CD4-positive, CD25-positive, alpha-beta regulatory T cell (primary cell): Measurements from ENCODE around the gene CHID1. TPM values are rescaled to one million over a fixed set of nuclear protein-coding genes. Genes with fewer than 3 reads are reported as not detected.

Experiments used
- ATAC-seq, 2 donors: fragments of 150-1000 bp; cut with Tn5 transposase; one replicate each; pipeline ENCODE4 v1.10.0; 2021; ENCODE audit warnings: low read depth in 2 of 2, moderate number of reproducible peaks in 2 of 2, moderate library complexity in 1 of 2
- DNase-seq, 3 donors: peaks; one replicate each; pipeline versions ENCODE4 v3.0.0 to v3.0.0-alpha.2; 2012 to 2022; ENCODE audit warnings: mixed read lengths in 1 of 3
- H3K27ac ChIP-seq: one replicate; pipeline ENCODE4 v1.7.0; 2013; ENCODE audit warnings: mild to moderate bottlenecking, low read length; ENCODE audit not compliant: insufficient read depth, poor library complexity, severe bottlenecking
- H3K27me3 ChIP-seq: one replicate; pipeline ENCODE4 v1.7.0; 2013; ENCODE audit warnings: low read length; ENCODE audit not compliant: control insufficient read depth, insufficient read depth
- H3K36me3 ChIP-seq: one replicate; pipeline ENCODE4 v1.7.0; 2013; ENCODE audit warnings: mild to moderate bottlenecking, low read length, moderate library complexity; ENCODE audit not compliant: control insufficient read depth, insufficient read depth
- H3K4me1 ChIP-seq: 2 replicates; pipeline ENCODE4 v1.7.0; 2013; ENCODE audit warnings: mild to moderate bottlenecking, low read length; ENCODE audit not compliant: insufficient read depth, control insufficient read depth, poor library complexity, severe bottlenecking
- H3K4me3 ChIP-seq: one replicate; pipeline ENCODE4 v1.7.0; 2013; ENCODE audit warnings: low read depth, mild to moderate bottlenecking, low read length, moderate library complexity
- H3K9me3 ChIP-seq, 2 experiments: 1 replicate in 1 of 2; 2 replicates in 1 of 2; pipeline ENCODE4 v1.7.0; 2013; ENCODE audit warnings: low read length in 2 of 2, mild to moderate bottlenecking in 1 of 2, moderate library complexity in 1 of 2; ENCODE audit not compliant: control insufficient read depth in 2 of 2
- H3K27ac Mint-ChIP-seq, 3 donors: one replicate each; pipeline ENCODE4 v1.8.0; 2020 to 2022; ENCODE audit warnings: mild to moderate bottlenecking in 3 of 3, mixed read lengths in 3 of 3, moderate library complexity in 2 of 3
- H3K27me3 Mint-ChIP-seq: one replicate; pipeline ENCODE4 v1.8.0; 2022; ENCODE audit warnings: mild to moderate bottlenecking, mixed read lengths
- H3K36me3 Mint-ChIP-seq: one replicate; pipeline ENCODE4 v1.8.0; 2020; ENCODE audit warnings: mixed read lengths
- H3K4me1 Mint-ChIP-seq, 4 donors: one replicate each; pipeline ENCODE4 v1.8.0; 2020 to 2022; ENCODE audit warnings: mixed read lengths in 4 of 4, mild to moderate bottlenecking in 1 of 4
- H3K4me3 Mint-ChIP-seq, 4 donors: one replicate each; pipeline ENCODE4 v1.8.0; 2020 to 2022; ENCODE audit warnings: mild to moderate bottlenecking in 4 of 4, mixed read lengths in 4 of 4, moderate library complexity in 3 of 4
- H3K9me3 Mint-ChIP-seq, 7 donors: one replicate each; pipeline ENCODE4 v1.8.0; 2020 to 2022; ENCODE audit warnings: mixed read lengths in 7 of 7, mild to moderate bottlenecking in 3 of 7, moderate library complexity in 2 of 7
- polyA plus RNA-seq, 4 donors: library from polyadenylated mRNA; unstranded; fragments of 300-500 nt; fragmentation: Illumina TruSeq; gene quantifications; one replicate each; pipeline ENCODE4 v1.2.3, GENCODE V29; 2021
- total RNA-seq: library from RNA; stranded (reverse); gene quantifications from one replicate; pipeline ENCODE4 v1.2.3, GENCODE V29; 2022

CHID1 gene
- total and polyA plus RNA-seq, 5 donors from 2014 or later = 28.7 to 50.6 (median 46.5) TPM

- Histone ChIP-seq H3K4me1 (peaks cover 27% of the 10 kb centered on the region), H3K4me3 (no peak overlapping the region), H3K27ac (no peak overlapping the region), H3K36me3 (no peaks in the 10 kb centered on the region), H3K27me3 (no peaks in the 10 kb centered on the region), H3K9me3 (no peaks in the 10 kb centered on the region)
- H3K4me1 Mint-ChIP-seq = peaks cover 0 to 19% (median 3%) of the 10 kb centered on the region in 4 donors
- H3K27me3 Mint-ChIP-seq = peaks cover 30% of the 10 kb centered on the region
- H3K27ac Mint-ChIP-seq = no peak overlapping the region
- peak; percentile 49 to 66 (median 50) for DNase-seq
- H3K4me3 Mint-ChIP-seq = peak overlapping the region in 3 of 4 donors; percentile 43 to 69 (median 61)
- no peaks in the 10 kb centered on the region for H3K36me3 Mint-ChIP-seq
- H3K9me3 Mint-ChIP-seq = no peaks in the 10 kb centered on the region
- ATAC-seq = peak; percentile 67 to 70
Observed at GRCh38 chr11:848380-848931, 62.2 kb downstream of the CHID1 start.

- Histone ChIP-seq H3K4me3 (no peak overlapping the region), H3K36me3 (no peaks in the 10 kb centered on the region), H3K27me3 (no peaks in the 10 kb centered on the region), H3K9me3 (no peaks in the 10 kb centered on the region), H3K27ac (no peak overlapping the region), H3K4me1 (peaks cover 32% of the 10 kb centered on the region)
- no peak for DNase-seq
- no peak for ATAC-seq
- Mint-ChIP-seq H3K4me3 (no peak overlapping the region), H3K27ac (no peak overlapping the region), H3K9me3 (no peaks in the 10 kb centered on the region), H3K27me3 (peaks cover 33% of the 10 kb centered on the region), H3K36me3 (no peaks in the 10 kb centered on the region), H3K4me1 (peaks cover 0 to 21% (median 3%) of the 10 kb centered on the region in 4 donors)
Observed at GRCh38 chr11:847876-848275, 62.7 kb downstream of the CHID1 start.

GRCh38 chr11:846496-847098 lies 64.0 kb downstream of the CHID1 start:
- H3K4me3 Mint-ChIP-seq = peak overlapping the region in 2 of 4 donors; percentile 22 to 39
- no peak for ATAC-seq
- no peaks in the 10 kb centered on the region for H3K27me3 ChIP-seq
- peaks cover 39% of the 10 kb centered on the region for H3K4me1 ChIP-seq
- no peak overlapping the region for H3K4me3 ChIP-seq
- DNase-seq = no peak
- no peaks in the 10 kb centered on the region for H3K9me3 ChIP-seq
- H3K36me3 ChIP-seq = no peaks in the 10 kb centered on the region
- no peaks in the 10 kb centered on the region for H3K36me3 Mint-ChIP-seq
- no peaks in the 10 kb centered on the region for H3K9me3 Mint-ChIP-seq
- no peak overlapping the region for H3K27ac ChIP-seq
- H3K27me3 Mint-ChIP-seq = peaks cover 29% of the 10 kb centered on the region
- H3K4me1 Mint-ChIP-seq = peaks cover 0 to 19% (median 3%) of the 10 kb centered on the region in 4 donors
- H3K27ac Mint-ChIP-seq = no peak overlapping the region

GRCh38 chr11:845872-846495 lies 64.6 kb downstream of the CHID1 start:
- DNase-seq (no peak), ATAC-seq (no peak)
- Histone ChIP-seq H3K4me3 (no peak overlapping the region), H3K27me3 (no peaks in the 10 kb centered on the region), H3K4me1 (peaks cover 45% of the 10 kb centered on the region), H3K27ac (no peak overlapping the region), H3K9me3 (no peaks in the 10 kb centered on the region), H3K36me3 (no peaks in the 10 kb centered on the region)
- Mint-ChIP-seq H3K9me3 (no peaks in the 10 kb centered on the region), H3K36me3 (no peaks in the 10 kb centered on the region), H3K27ac (peak overlapping the region in 1 of 3 donors; percentile 69), H3K27me3 (peaks cover 25% of the 10 kb centered on the region), H3K4me3 (peak overlapping the region in 3 of 4 donors; percentile 19 to 27 (median 22)), H3K4me1 (peaks cover 0 to 24% (median 3%) of the 10 kb centered on the region in 4 donors)

GRCh38 chr11:844693-845644 lies 65.6 kb downstream of the CHID1 start:
- no peak overlapping the region for H3K27ac Mint-ChIP-seq

GRCh38 chr11:843818-844692 lies 66.6 kb downstream of the CHID1 start:
- no peak overlapping the region for H3K4me3 ChIP-seq
- H3K27ac Mint-ChIP-seq = no peak overlapping the region
- peaks cover 0 to 35% (median 6%) of the 10 kb centered on the region in 4 donors for H3K4me1 Mint-ChIP-seq
- peaks cover 24% of the 10 kb centered on the region for H3K27me3 Mint-ChIP-seq
- ATAC-seq (no peak), DNase-seq (no peak)
- H3K27me3 ChIP-seq = no peaks in the 10 kb centered on the region
- H3K9me3 Mint-ChIP-seq = no peaks in the 10 kb centered on the region
- no peaks in the 10 kb centered on the region for H3K36me3 Mint-ChIP-seq
- no peak overlapping the region for H3K27ac ChIP-seq
- peaks cover 3% of the 10 kb centered on the region for H3K36me3 ChIP-seq
- H3K4me1 ChIP-seq = peaks cover 44% of the 10 kb centered on the region
- peak overlapping the region; percentile 76 to 85 (median 84) for H3K4me3 Mint-ChIP-seq
- H3K9me3 ChIP-seq = no peaks in the 10 kb centered on the region

More at GRCh38 chr11:844693-845644, 65.6 kb downstream of the CHID1 start:
- Mint-ChIP-seq H3K36me3 (no peaks in the 10 kb centered on the region), H3K9me3 (no peaks in the 10 kb centered on the region), H3K27me3 (peaks cover 24% of the 10 kb centered on the region), H3K4me1 (peaks cover 0 to 34% (median 6%) of the 10 kb centered on the region in 4 donors), H3K4me3 (peak overlapping the region in 2 of 4 donors; percentile 19 to 27)
- H3K27me3 ChIP-seq = no peaks in the 10 kb centered on the region
- DNase-seq = no peak
- H3K4me1 ChIP-seq = peaks cover 49% of the 10 kb centered on the region
- peaks cover under 1% of the 10 kb centered on the region for H3K36me3 ChIP-seq
- H3K27ac ChIP-seq = no peak overlapping the region
- H3K4me3 ChIP-seq = no peak overlapping the region
- no peaks in the 10 kb centered on the region for H3K9me3 ChIP-seq
- no peak for ATAC-seq
